HG03097 (cell line): ENCODE results near the gene GRID1.
"Not testable (repeated sequence)": the region's sequence is repeated elsewhere in the genome, so short reads cannot be mapped to it uniquely, and the experiment has no call there.

Experiments used
- ATAC-seq: cut with Tn5 transposase; IDR thresholded peaks from one replicate; pipeline ENCODE4 v1.9.1; 2021; ENCODE audit not compliant: unreplicated experiment, low FRiP score

The GRID1 gene

GRCh38 chr10:86392723-86393094 is 26.1 kb upstream of the GRID1 start:
- ATAC-seq = no peak

- no peak for ATAC-seq
Measured at GRCh38 chr10:86391986-86392722, 25.6 kb upstream of the GRID1 start.

GRCh38 chr10:86391236-86391840 is 24.7 kb upstream of the GRID1 start:
- no peak for ATAC-seq

GRCh38 chr10:86390337-86391120 is 23.9 kb upstream of the GRID1 start:
- ATAC-seq = no peak

- peak; percentile 73 for ATAC-seq
Measured at GRCh38 chr10:86389441-86390193, 23.0 kb upstream of the GRID1 start.

- not testable (repeated sequence) for ATAC-seq
Measured at GRCh38 chr10:86389109-86389440, 22.5 kb upstream of the GRID1 start.

- no peak for ATAC-seq
Measured at GRCh38 chr10:86388119-86388704, 21.6 kb upstream of the GRID1 start.

GRCh38 chr10:86387178-86387794 is 20.7 kb upstream of the GRID1 start:
- ATAC-seq = no peak

GRCh38 chr10:86385806-86386205 is 19.2 kb upstream of the GRID1 start:
- ATAC-seq = no peak

GRCh38 chr10:86377797-86378146 is 11.2 kb upstream of the GRID1 start:
- no peak for ATAC-seq

GRCh38 chr10:86376852-86377796 is 10.5 kb upstream of the GRID1 start:
- peak; percentile 82 for ATAC-seq

- ATAC-seq = no peak
Measured at GRCh38 chr10:86376403-86376802, 9.8 kb upstream of the GRID1 start.

- ATAC-seq = no peak
Measured at GRCh38 chr10:86375204-86375603, 8.6 kb upstream of the GRID1 start.

GRCh38 chr10:86374664-86375063 is 8.1 kb upstream of the GRID1 start:
- ATAC-seq = no peak

GRCh38 chr10:86373828-86374227 is 7.2 kb upstream of the GRID1 start:
- no peak for ATAC-seq

- ATAC-seq = no peak
Measured at GRCh38 chr10:86373251-86373650, 6.7 kb upstream of the GRID1 start.

GRCh38 chr10:86372784-86373239 is 6.2 kb upstream of the GRID1 start:
- no peak for ATAC-seq

- ATAC-seq = no peak
Measured at GRCh38 chr10:86372119-86372783, 5.7 kb upstream of the GRID1 start.

- no peak for ATAC-seq
Measured at GRCh38 chr10:86371691-86372090, 5.1 kb upstream of the GRID1 start.
